GM12878 (cell line): ENCODE data around the gene PTEN. TPM values are rescaled to one million over a fixed set of nuclear protein-coding genes. Genes with fewer than 3 reads are reported as not detected.

Source experiments
- ATAC-seq: fragments of 200-7000 bp; cut with Tn5 transposase; 3 replicates; pipeline ENCODE4 v1.9.1; 2020; ENCODE audit warnings: mild to moderate bottlenecking, moderate library complexity
- BruUV-seq: library from RNA; stranded (reverse); fragments of 400-500 nt; replicated peaks from 2 replicates; lab custom pipeline; 2021; lab: Mats Ljungman, UMichigan
- CTCF ChIA-PET: fragments of 300-600 bp; sonication (Branson Sonifier 250); formaldehyde crosslinking; extraction: SDS; loops from one replicate; lab custom pipeline; 2021; ENCODE audit warnings: inconsistent platforms; lab: Yijun Ruan, JAX
- POLR2A ChIA-PET: fragments of 350-600 bp; formaldehyde crosslinking; extraction: SDS; loops from one replicate; lab custom pipeline; 2021; ENCODE audit warnings: inconsistent platforms; lab: Charles Lee
- RAD21 ChIA-PET: fragments of 300-600 bp; sonication (Branson Sonifier 250); formaldehyde crosslinking; loops from one replicate; lab custom pipeline; 2023; ENCODE audit warnings: antibody characterized with exemption; ENCODE audit not compliant: unreplicated experiment; lab: Charles Lee
- SMC1A ChIA-PET: fragments of 300-600 bp; sonication (Branson Sonifier 250); formaldehyde crosslinking; loops from one replicate; lab custom pipeline; 2023; ENCODE audit not compliant: unreplicated experiment, uncharacterized antibody; lab: Charles Lee
- DNase-seq: peaks from one replicate; pipeline ENCODE4 v3.0.0-alpha.2; 2011; ENCODE audit warnings: low read depth, low spot score
- FAIRE-seq: peaks from 3 replicates; lab custom pipeline; 2011; peaks lifted over from hg19 to GRCh38; lab: Jason Lieb, UNC
- H2AFZ ChIP-seq: 2 replicates; pipeline ENCODE4 v1.6.0; 2011; ENCODE audit warnings: low read depth, low read length, control low read depth; ENCODE audit not compliant: control insufficient read depth
- H3K27ac ChIP-seq: 2 replicates; pipeline ENCODE4 v1.5.1; 2011; ENCODE audit warnings: control low read depth; ENCODE audit not compliant: control insufficient read depth, insufficient read depth
- H3K27me3 ChIP-seq, 2 experiments: replicated peaks in 1 of 2; 2 replicates each; pipeline versions ENCODE4 v1.6.0 to v1.6.1; 2011; ENCODE audit warnings: low read length in 1 of 2; ENCODE audit not compliant: control insufficient read depth in 2 of 2, insufficient read depth in 2 of 2
- H3K36me3 ChIP-seq, 2 experiments: 2 replicates each; pipeline ENCODE4 v1.5.1; 2011; ENCODE audit warnings: low read length in 1 of 2; ENCODE audit not compliant: control insufficient read depth in 2 of 2, insufficient read depth in 2 of 2
- H3K4me1 ChIP-seq: 2 replicates; pipeline ENCODE4 v1.6.1; 2011; ENCODE audit warnings: mild to moderate bottlenecking, low read length, moderate library complexity, mixed read lengths; ENCODE audit not compliant: control insufficient read depth, insufficient read depth
- H3K4me2 ChIP-seq: 2 replicates; pipeline ENCODE4 v1.6.0; 2011; ENCODE audit warnings: control low read depth; ENCODE audit not compliant: control insufficient read depth, insufficient read depth
- H3K4me3 ChIP-seq: fragments of 200-600 bp; sonication (generic); 2 replicates; pipeline ENCODE4 v1.5.1; 2016
- H3K79me2 ChIP-seq: 2 replicates; pipeline ENCODE4 v1.6.0; 2011; ENCODE audit warnings: low read length; ENCODE audit not compliant: control insufficient read depth, insufficient read depth
- H3K9ac ChIP-seq: 2 replicates; pipeline ENCODE4 v1.8.0; 2011; ENCODE audit warnings: low read length, control low read depth, mixed read lengths; ENCODE audit not compliant: control insufficient read depth, insufficient read depth
- H3K9me3 ChIP-seq: replicated peaks from 3 replicates; pipeline ENCODE4 v1.5.1; 2011; ENCODE audit warnings: mild to moderate bottlenecking, low read length; ENCODE audit not compliant: control insufficient read depth, insufficient read depth
- H4K20me1 ChIP-seq: 2 replicates; pipeline ENCODE4 v1.6.0; 2011; ENCODE audit not compliant: control insufficient read depth, insufficient read depth
- ASH2L ChIP-seq: fragments of 300-600, 200-600 bp; sonication (generic); IDR thresholded peaks from 2 replicates; pipeline ENCODE4 v1.6.1; 2017; ENCODE audit warnings: low read depth, mild to moderate bottlenecking, borderline replicate concordance
- CBX3 ChIP-seq: fragments of 200-600 bp; sonication (generic); IDR thresholded peaks from 2 replicates; pipeline ENCODE4 v1.6.1; 2016; ENCODE audit warnings: low read depth, borderline replicate concordance
- GABPA ChIP-seq: IDR thresholded peaks from 2 replicates; pipeline ENCODE4 v1.6.1; 2014; ENCODE audit warnings: antibody characterized with exemption, low read depth, mild to moderate bottlenecking, inconsistent platforms
- MEF2B ChIP-seq: fragments of 450-650 bp; IDR thresholded peaks from 2 replicates; pipeline ENCODE4 v1.6.1; 2018; ENCODE audit warnings: mild to moderate bottlenecking, moderate library complexity; ENCODE audit not compliant: partially characterized antibody, poor library complexity, severe bottlenecking
- MYB ChIP-seq: fragments of 150-350 bp; IDR thresholded peaks from 2 replicates; pipeline ENCODE4 v1.6.1; 2014; ENCODE audit warnings: mild to moderate bottlenecking, low read depth, low read length, borderline replicate concordance
- NBN ChIP-seq: fragments of 450-650 bp; IDR thresholded peaks from 2 replicates; pipeline ENCODE4 v1.6.1; 2016
- PAX5 ChIP-seq: IDR thresholded peaks from 2 replicates; pipeline ENCODE4 v1.6.1; 2011; ENCODE audit warnings: low read depth, low read length, borderline replicate concordance
- PAX8 ChIP-seq: fragments of 450-650 bp; IDR thresholded peaks from 2 replicates; pipeline ENCODE4 v1.6.1; 2017; ENCODE audit warnings: mild to moderate bottlenecking, moderate library complexity
- POLR2AphosphoS5 ChIP-seq: IDR thresholded peaks from 2 replicates; pipeline ENCODE4 v1.6.1; 2011; ENCODE audit warnings: mild to moderate bottlenecking, low read length, inconsistent platforms
- RUNX3 ChIP-seq: IDR thresholded peaks from 2 replicates; pipeline ENCODE4 v1.6.1; 2012; ENCODE audit warnings: low read length, inconsistent platforms
- SMARCA5 ChIP-seq: fragments of 450-650 bp; IDR thresholded peaks from 2 replicates; pipeline ENCODE4 v1.6.1; 2017; ENCODE audit warnings: mild to moderate bottlenecking
- TCF3 ChIP-seq: IDR thresholded peaks from 2 replicates; pipeline ENCODE4 v1.6.1; 2012; ENCODE audit warnings: low read depth, mild to moderate bottlenecking, low read length, borderline replicate concordance; ENCODE audit not compliant: insufficient read depth
- ZNF24 ChIP-seq: fragments of 450-650 bp; IDR thresholded peaks from 2 replicates; pipeline ENCODE4 v1.6.1; 2017; ENCODE audit warnings: antibody characterized with exemption, mild to moderate bottlenecking
- ZNF687 ChIP-seq: fragments of 450-650 bp; IDR thresholded peaks from 2 replicates; pipeline ENCODE4 v1.6.1; 2017; ENCODE audit warnings: mild to moderate bottlenecking, moderate library complexity
- ZZZ3 ChIP-seq: IDR thresholded peaks from 2 replicates; pipeline ENCODE4 v1.6.1; 2011; ENCODE audit warnings: low read depth; ENCODE audit not compliant: control insufficient read depth, insufficient read length
- WGBS: methylation state at CpG from one replicate; pipeline ENCODE4 v1.1.6; 2016; ENCODE audit warnings: low lambda C conversion rate; ENCODE audit not compliant: insufficient replicate concordance, insufficient coverage; ENCODE audit errors: missing lambda C conversion rate; 5-methylcytosine and 5-hydroxymethylcytosine counted together
- in situ Hi-C: fragments of 300-500 bp; cut with MboI; formaldehyde crosslinking; loops from 9 replicates; pipeline ENCODE4 v1.14.3; 2018; ENCODE audit warnings: mixed read lengths
- intact Hi-C: fragments of 100-400 bp; cut with micrococcal nuclease; formaldehyde crosslinking; loops from one replicate; pipeline ENCODE4 v1.14.2; 2022; ENCODE audit not compliant: unreplicated experiment
- polyA plus RNA-seq, 11 experiments: library from polyadenylated mRNA; depleted of rRNA in 4 of 11; unstranded in 6 of 11; stranded (reverse) in 5 of 11; fragments of >200 nt; fragmentation: Nextera tagmentation in 4 of 11; fragmentation: Illumina TruSeq in 1 of 11; extraction: Ambion mirVana in 4 of 11; extraction: Trizol in 1 of 11; gene quantifications; 1 replicate in 1 of 11; 2 replicates in 10 of 11; pipeline versions ENCODE4 v1.2.1 to v1.2.3, GENCODE V29; 2011 to 2016; ENCODE audit warnings: inconsistent platforms in 2 of 11, missing spikeins in 2 of 11, low read depth in 1 of 11
- total RNA-seq, 4 experiments: library from RNA; depleted of rRNA in 3 of 4; stranded (reverse); fragments of >200 nt in 3 of 4; fragmentation: Illumina TruSeq in 1 of 4; extraction: Trizol in 1 of 4; gene quantifications; 2 replicates each; pipeline versions ENCODE4 v1.2.1 to v1.2.3, GENCODE V29; 2013 to 2021

Gene PTEN
- total and polyA plus RNA-seq, 10 of the 15 experiments (the other 5 are each of a cell fraction or from before 2014, with no cell fraction given) = 26.1 to 175 (median 58.1) TPM

- Histone ChIP-seq H4K20me1 (no peaks in the 10 kb centered on the region), H3K27me3 (no peaks in the 10 kb centered on the region), H2AFZ (no peak overlapping the region), H3K4me1 (no peaks in the 10 kb centered on the region), H3K9ac (no peak overlapping the region), H3K36me3 (peaks cover 2 to 12% of the 10 kb centered on the region in 2 experiments; a peak in 3 of 4 replicates), H3K4me3 (no peak overlapping the region), H3K4me2 (no peak overlapping the region), H3K9me3 (no peaks in the 10 kb centered on the region), H3K79me2 (no peaks in the 10 kb centered on the region), H3K27ac (no peak overlapping the region)
- no peak for ATAC-seq
- 96% methylated on average over 2 of the region's 2 CpGs for WGBS
- ChIA-PET POLR2A (no interaction called here), SMC1A (interaction anchor here (0.5 to 0.7 kb wide), 2 partner anchors 9 to 113 kb away, joined by 3 to 4 read pairs; no protein-coding TSS in a partner anchor), CTCF (no interaction called here), RAD21 (no interaction called here)
- BruUV-seq = no TSS peak
- in situ Hi-C loops (no loop called here), intact Hi-C loops (loop anchor here (5.0 to 10.0 kb wide), 2 partner anchors 101 to 588 kb away; no protein-coding TSS in a partner anchor)
- TF ChIP-seq TCF3 (no peak), ZZZ3 (no peak), ASH2L (no peak), PAX5 (no peak), CBX3 (no peak), MYB (no peak), SMARCA5 (no peak), MEF2B (no peak), ZNF24 (no peak), ZNF687 (no peak), RUNX3 (no peak), PAX8 (no peak), NBN (no peak), POLR2AphosphoS5 (no peak), GABPA (no peak)
- no peak for FAIRE-seq
- DNase-seq = no peak
Observed at GRCh38 chr10:87966459-87966858, 103.0 kb downstream of the PTEN start.
